CD14-positive monocyte (primary cell): ENCODE data around the gene SYCP3. TPM values are rescaled to one million over a fixed set of nuclear protein-coding genes. Genes with fewer than 3 reads are reported as not detected.

Source experiments
- DNase-seq, 3 donors: peaks; one replicate each; pipeline ENCODE4 v3.0.0-alpha.2; 2011 to 2022
- H2AFZ ChIP-seq: 2 replicates; pipeline ENCODE4 v1.6.0; 2012; ENCODE audit warnings: mild to moderate bottlenecking, low read depth, low read length, inconsistent platforms; ENCODE audit not compliant: insufficient read depth, poor library complexity, severe bottlenecking
- H3K27ac ChIP-seq, 2 donors: 1 replicate in 1 of 2; 2 replicates in 1 of 2; pipeline ENCODE4 v1.5.1; 2012 to 2013; ENCODE audit warnings: low read length in 2 of 2, control low read depth in 1 of 2, inconsistent platforms in 1 of 2, low read depth in 1 of 2, mild to moderate bottlenecking in 1 of 2
- H3K27me3 ChIP-seq, 2 donors: one replicate each; pipeline versions ENCODE4 v1.6.0 to v1.6.1; 2011 to 2013; ENCODE audit warnings: low read length in 2 of 2; ENCODE audit not compliant: control insufficient read depth in 2 of 2, insufficient read depth in 2 of 2
- H3K36me3 ChIP-seq, 2 donors: replicated peaks in 1 of 2; 1 replicate in 1 of 2; 2 replicates in 1 of 2; pipeline versions ENCODE4 v1.5.1 to v1.6.1; 2012 to 2013; ENCODE audit warnings: low read length in 2 of 2, control low read depth in 1 of 2, inconsistent platforms in 1 of 2, mild to moderate bottlenecking in 1 of 2; ENCODE audit not compliant: insufficient read depth in 2 of 2, control insufficient read depth in 1 of 2
- H3K4me1 ChIP-seq, 2 donors: 1 replicate in 1 of 2; 2 replicates in 1 of 2; pipeline versions ENCODE4 v1.5.1 to v1.6.1; 2012 to 2013; ENCODE audit warnings: low read length in 2 of 2, control low read depth in 1 of 2, inconsistent platforms in 1 of 2, mild to moderate bottlenecking in 1 of 2, moderate library complexity in 1 of 2; ENCODE audit not compliant: insufficient read depth in 2 of 2, control insufficient read depth in 1 of 2
- H3K4me2 ChIP-seq: replicated peaks from 2 replicates; pipeline ENCODE3; 2012; ENCODE audit warnings: low read length, moderate library complexity, mild to moderate bottlenecking; ENCODE audit not compliant: poor library complexity, severe bottlenecking; ENCODE audit errors: extremely low read depth
- H3K4me3 ChIP-seq, 3 experiments: fragments of 200-600 bp in 1 of 3; sonication (generic) in 1 of 3; replicated peaks in 1 of 3; 1 replicate in 2 of 3; 2 replicates in 1 of 3; pipeline ENCODE4 v1.5.1; 2011 to 2013; ENCODE audit warnings: low read length in 3 of 3, mild to moderate bottlenecking in 3 of 3, control low read depth in 2 of 3, low read depth in 2 of 3, inconsistent platforms in 1 of 3, moderate library complexity in 1 of 3
- H3K79me2 ChIP-seq: 2 replicates; pipeline ENCODE4 v1.6.0; 2012; ENCODE audit warnings: mild to moderate bottlenecking, control low read depth, inconsistent platforms, low read length, moderate library complexity; ENCODE audit not compliant: insufficient read depth
- H3K9ac ChIP-seq: 2 replicates; pipeline ENCODE4 v1.6.0; 2017; ENCODE audit warnings: low read length, mild to moderate bottlenecking; ENCODE audit not compliant: insufficient read depth, poor library complexity, severe bottlenecking
- H3K9me3 ChIP-seq, 2 donors: replicated peaks in 1 of 2; 1 replicate in 1 of 2; 2 replicates in 1 of 2; pipeline versions ENCODE4 v1.5.1 to v1.6.1; 2012 to 2013; ENCODE audit warnings: low read length in 2 of 2, control low read depth in 1 of 2; ENCODE audit not compliant: control insufficient read depth in 1 of 2, insufficient read depth in 1 of 2
- H4K20me1 ChIP-seq: 2 replicates; pipeline ENCODE4 v1.6.0; 2012; ENCODE audit warnings: mild to moderate bottlenecking, low read length, control low read depth, moderate library complexity; ENCODE audit not compliant: insufficient read depth
- H3K27ac Mint-ChIP-seq, 7 donors: one replicate each; pipeline ENCODE4 v1.8.0; 2020; ENCODE audit warnings: mild to moderate bottlenecking in 7 of 7, mixed read lengths in 7 of 7, moderate library complexity in 6 of 7, inconsistent platforms in 2 of 7
- H3K27me3 Mint-ChIP-seq, 3 donors: one replicate each; pipeline ENCODE4 v1.8.0; 2021 to 2022; ENCODE audit warnings: low read depth in 3 of 3, mild to moderate bottlenecking in 3 of 3, mixed read lengths in 3 of 3, moderate library complexity in 3 of 3, inconsistent platforms in 1 of 3
- H3K36me3 Mint-ChIP-seq, 2 donors: one replicate each; pipeline ENCODE4 v1.8.0; 2020; ENCODE audit warnings: mixed read lengths in 2 of 2, inconsistent platforms in 1 of 2, mild to moderate bottlenecking in 1 of 2
- H3K4me1 Mint-ChIP-seq: one replicate; pipeline ENCODE4 v1.8.0; 2020; ENCODE audit warnings: mild to moderate bottlenecking, mixed read lengths
- H3K4me3 Mint-ChIP-seq, 2 donors: one replicate each; pipeline ENCODE4 v1.8.0; 2020; ENCODE audit warnings: mild to moderate bottlenecking in 2 of 2, mixed read lengths in 2 of 2, moderate library complexity in 1 of 2
- H3K9me3 Mint-ChIP-seq, 7 donors: one replicate each; pipeline ENCODE4 v1.8.0; 2020 to 2022; ENCODE audit warnings: mixed read lengths in 7 of 7, mild to moderate bottlenecking in 6 of 7, moderate library complexity in 6 of 7, inconsistent platforms in 2 of 7
- WGBS: methylation state at CpG from one replicate; pipeline ENCODE4 v1.1.5; 2013; ENCODE audit warnings: missing lambda C conversion rate; ENCODE audit not compliant: insufficient coverage; 5-methylcytosine and 5-hydroxymethylcytosine counted together
- intact Hi-C, 2 donors: fragments of 100-400 bp; cut with micrococcal nuclease; formaldehyde crosslinking; loops; one replicate each; pipeline versions ENCODE4 v1.15.0 to v1.15.1; 2023
- polyA plus RNA-seq, 3 donors: library from polyadenylated mRNA; depleted of rRNA in 1 of 3; unstranded in 2 of 3; stranded (reverse) in 1 of 3; fragments of 300-500 nt in 2 of 3; fragments of >200 nt in 1 of 3; fragmentation: Illumina TruSeq in 2 of 3; gene quantifications; 1 replicate in 2 of 3; 2 replicates in 1 of 3; pipeline ENCODE4 v1.2.3, GENCODE V29; 2012 to 2021
- TF ChIP-seq, protein P1 (sequence below): fragments of 200-600 bp; IDR thresholded peaks from one replicate; pipeline ENCODE4 v1.8.0; 2022; ENCODE audit warnings: antibody characterized with exemption, mild to moderate bottlenecking

Gene SYCP3
- polyA plus RNA-seq, 3 donors = 0.15 TPM; not detected in 2

DNA sequence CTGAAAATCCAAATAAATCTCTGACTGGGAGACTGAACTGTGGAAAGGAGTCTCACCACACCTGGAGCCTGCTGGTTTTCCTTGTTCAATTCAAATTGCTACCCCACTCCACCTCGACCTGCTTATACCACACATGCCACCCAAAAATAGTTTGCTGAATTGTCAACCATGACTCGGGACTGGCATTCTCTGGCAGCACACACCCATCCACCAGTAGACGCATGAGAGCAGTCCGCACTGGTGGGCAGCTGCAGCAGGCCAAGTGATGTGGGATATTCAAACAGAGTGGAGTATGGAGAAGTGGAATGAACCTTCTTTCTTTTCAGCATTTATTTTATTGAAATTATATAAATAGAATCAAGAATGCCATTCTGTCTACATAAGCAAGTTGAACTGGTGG lies 38.7 kb upstream of the SYCP3 start:
- H3K79me2 ChIP-seq = peaks cover 6% of the 10 kb centered on the region

DNA sequence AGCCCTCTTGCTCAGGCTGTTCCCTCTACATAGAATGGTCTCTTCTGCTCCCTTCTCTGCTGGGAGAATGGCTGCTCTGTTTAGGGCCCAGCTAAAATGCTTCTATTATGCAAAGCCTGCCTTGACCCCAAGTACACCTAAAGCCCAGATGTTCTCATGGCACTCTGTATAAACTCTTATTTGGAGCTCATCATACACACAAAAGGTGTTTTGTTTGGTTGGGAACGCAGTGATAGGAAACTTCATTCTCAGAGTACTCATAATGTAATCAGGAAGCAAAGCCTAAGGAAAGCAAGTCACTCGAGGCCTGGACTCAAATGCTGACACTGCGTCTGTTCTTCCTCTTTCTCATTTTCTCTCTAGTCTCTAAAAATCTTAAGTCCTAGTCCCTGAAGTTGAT lies 38.2 kb upstream of the SYCP3 start:
- H3K4me2 ChIP-seq = peak overlapping the region; percentile 26
- no peaks in the 10 kb centered on the region for H4K20me1 ChIP-seq
- H3K9me3 ChIP-seq = no peaks in the 10 kb centered on the region
- peaks cover 64% of the 10 kb centered on the region for H3K4me1 Mint-ChIP-seq
- TF ChIP-seq, protein P1, sequence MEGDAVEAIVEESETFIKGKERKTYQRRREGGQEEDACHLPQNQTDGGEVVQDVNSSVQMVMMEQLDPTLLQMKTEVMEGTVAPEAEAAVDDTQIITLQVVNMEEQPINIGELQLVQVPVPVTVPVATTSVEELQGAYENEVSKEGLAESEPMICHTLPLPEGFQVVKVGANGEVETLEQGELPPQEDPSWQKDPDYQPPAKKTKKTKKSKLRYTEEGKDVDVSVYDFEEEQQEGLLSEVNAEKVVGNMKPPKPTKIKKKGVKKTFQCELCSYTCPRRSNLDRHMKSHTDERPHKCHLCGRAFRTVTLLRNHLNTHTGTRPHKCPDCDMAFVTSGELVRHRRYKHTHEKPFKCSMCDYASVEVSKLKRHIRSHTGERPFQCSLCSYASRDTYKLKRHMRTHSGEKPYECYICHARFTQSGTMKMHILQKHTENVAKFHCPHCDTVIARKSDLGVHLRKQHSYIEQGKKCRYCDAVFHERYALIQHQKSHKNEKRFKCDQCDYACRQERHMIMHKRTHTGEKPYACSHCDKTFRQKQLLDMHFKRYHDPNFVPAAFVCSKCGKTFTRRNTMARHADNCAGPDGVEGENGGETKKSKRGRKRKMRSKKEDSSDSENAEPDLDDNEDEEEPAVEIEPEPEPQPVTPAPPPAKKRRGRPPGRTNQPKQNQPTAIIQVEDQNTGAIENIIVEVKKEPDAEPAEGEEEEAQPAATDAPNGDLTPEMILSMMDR = no peak
- peaks cover 3 to 10% of the 10 kb centered on the region in 2 donors for H3K36me3 ChIP-seq
- WGBS = no CpG with 5 or more reads among the region's 3 CpGs
- no peaks in the 10 kb centered on the region for H3K9me3 Mint-ChIP-seq
- no peak overlapping the region for H3K4me3 Mint-ChIP-seq
- peak overlapping the region; percentile 19 for H3K9ac ChIP-seq
- peak overlapping the region; percentile 87 to 96 (median 94) for H3K27ac Mint-ChIP-seq
- no peaks in the 10 kb centered on the region for H3K27me3 Mint-ChIP-seq
- peaks cover 6% of the 10 kb centered on the region for H3K79me2 ChIP-seq
- peak overlapping the region in 1 of 3 experiments; percentile 3 for H3K4me3 ChIP-seq
- H3K36me3 Mint-ChIP-seq = peaks cover 20 to 44% of the 10 kb centered on the region in 2 donors
- H3K27ac ChIP-seq = peak overlapping the region; percentile 55 to 81
- intact Hi-C loops = loop anchor here (5.0 to 10.0 kb wide), 4 partner anchors 50 to 1767 kb away; partner anchors contain the start of gene ARL1 (in 1 of the 2)
- peak overlapping the region; percentile 51 for H2AFZ ChIP-seq
- no peaks in the 10 kb centered on the region for H3K27me3 ChIP-seq
- peaks cover 61 to 68% of the 10 kb centered on the region in 2 donors for H3K4me1 ChIP-seq
- DNase-seq = peak; percentile 40 to 73 (median 56)

More for the DNA sequence above, 38.7 kb upstream of the SYCP3 start:
- no peaks in the 10 kb centered on the region for H3K27me3 ChIP-seq
- peak overlapping the region in 1 of 3 experiments; percentile 3 for H3K4me3 ChIP-seq
- TF ChIP-seq, protein P1 = no peak
- H2AFZ ChIP-seq = no peak overlapping the region
- H3K9me3 Mint-ChIP-seq = no peaks in the 10 kb centered on the region
- intact Hi-C loops = loop anchor here (5.0 to 10.0 kb wide), 4 partner anchors 49 to 1767 kb away; partner anchors contain the start of gene ARL1 (in 1 of the 2)
- H3K27me3 Mint-ChIP-seq = no peaks in the 10 kb centered on the region
- H3K4me1 ChIP-seq = peaks cover 57 to 63% of the 10 kb centered on the region in 2 donors
- H3K36me3 Mint-ChIP-seq = peaks cover 25 to 49% of the 10 kb centered on the region in 2 donors
- whole genome bisulfite sequencing = 0% methylated on average over 1 of the region's 4 CpGs
- H4K20me1 ChIP-seq = no peaks in the 10 kb centered on the region
- peaks cover 3 to 10% of the 10 kb centered on the region in 2 donors for H3K36me3 ChIP-seq
- H3K4me3 Mint-ChIP-seq = no peak overlapping the region
- H3K27ac Mint-ChIP-seq = peak overlapping the region; percentile 87 to 95 (median 90)
- H3K4me1 Mint-ChIP-seq = peaks cover 63% of the 10 kb centered on the region
- H3K9me3 ChIP-seq = no peaks in the 10 kb centered on the region
- peak overlapping the region; percentile 30 to 81 for H3K27ac ChIP-seq
- DNase-seq = no peak
- H3K4me2 ChIP-seq = peak overlapping the region; percentile 26
- H3K9ac ChIP-seq = peak overlapping the region; percentile 19
